GM20000 (cell line): ENCODE data around the gene FBXO24.

ENCODE experiments used
- DNase-seq: peaks from one replicate; pipeline ENCODE4 v3.0.0; 2012; ENCODE audit warnings: low spot score
- CTCF ChIP-seq: IDR thresholded peaks from 2 replicates; pipeline ENCODE4 v1.5.1; 2012; ENCODE audit warnings: mild to moderate bottlenecking, control low read depth; ENCODE audit errors: extremely low read depth, missing control alignments

The FBXO24 gene

GRCh38 chr7:100621554-100621953 is 35.4 kb downstream of the FBXO24 start:
- DNase-seq: no peak
- no peak for TF ChIP-seq CTCF

DNA sequence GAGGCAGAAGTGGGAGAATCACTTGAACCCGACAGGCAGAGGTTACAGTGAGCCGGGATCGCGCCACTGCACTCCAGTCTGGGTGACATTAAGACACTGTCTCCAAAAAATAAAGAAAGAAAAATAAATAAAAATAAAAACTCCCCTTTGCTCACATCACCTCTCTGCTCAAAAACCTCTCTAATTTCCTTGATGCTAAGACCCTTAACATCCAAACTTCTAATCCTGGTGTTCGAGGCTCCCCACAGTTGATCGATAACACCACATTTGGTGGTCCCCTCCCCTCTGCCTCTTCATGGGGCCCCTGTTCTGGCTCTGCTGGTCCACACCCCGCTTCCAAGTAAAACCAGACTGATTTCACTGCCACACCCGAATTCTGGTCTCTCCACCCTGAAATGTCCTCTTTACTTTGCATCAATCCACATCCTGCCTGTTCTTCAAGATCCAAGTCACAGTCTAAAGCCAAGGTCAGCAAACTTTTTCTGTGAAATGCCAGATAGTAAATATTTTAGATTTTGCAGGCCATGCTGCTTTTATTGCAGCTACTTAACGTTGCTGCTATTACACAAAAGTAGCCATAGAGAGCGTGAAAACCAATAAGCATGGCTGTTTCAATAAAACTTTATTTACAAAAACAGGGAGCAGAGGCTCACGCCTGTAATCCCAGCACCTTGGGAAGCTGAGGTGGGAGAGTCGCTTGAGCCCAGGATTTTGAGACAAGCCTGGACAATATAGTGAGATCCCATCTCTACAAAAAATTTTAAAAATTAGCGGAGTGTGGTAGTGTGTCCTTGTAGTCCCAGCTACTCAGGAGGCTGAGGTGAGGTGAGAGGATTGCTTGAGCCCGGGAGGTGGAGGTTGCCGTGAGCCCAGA is 38.1 kb downstream of the FBXO24 start:
- DNase-seq: no peak
- TF ChIP-seq CTCF: no peak

- no peak for DNase-seq
- TF ChIP-seq CTCF: no peak
Observed at GRCh38 chr7:100626055-100626454, 39.9 kb downstream of the FBXO24 start.

DNA sequence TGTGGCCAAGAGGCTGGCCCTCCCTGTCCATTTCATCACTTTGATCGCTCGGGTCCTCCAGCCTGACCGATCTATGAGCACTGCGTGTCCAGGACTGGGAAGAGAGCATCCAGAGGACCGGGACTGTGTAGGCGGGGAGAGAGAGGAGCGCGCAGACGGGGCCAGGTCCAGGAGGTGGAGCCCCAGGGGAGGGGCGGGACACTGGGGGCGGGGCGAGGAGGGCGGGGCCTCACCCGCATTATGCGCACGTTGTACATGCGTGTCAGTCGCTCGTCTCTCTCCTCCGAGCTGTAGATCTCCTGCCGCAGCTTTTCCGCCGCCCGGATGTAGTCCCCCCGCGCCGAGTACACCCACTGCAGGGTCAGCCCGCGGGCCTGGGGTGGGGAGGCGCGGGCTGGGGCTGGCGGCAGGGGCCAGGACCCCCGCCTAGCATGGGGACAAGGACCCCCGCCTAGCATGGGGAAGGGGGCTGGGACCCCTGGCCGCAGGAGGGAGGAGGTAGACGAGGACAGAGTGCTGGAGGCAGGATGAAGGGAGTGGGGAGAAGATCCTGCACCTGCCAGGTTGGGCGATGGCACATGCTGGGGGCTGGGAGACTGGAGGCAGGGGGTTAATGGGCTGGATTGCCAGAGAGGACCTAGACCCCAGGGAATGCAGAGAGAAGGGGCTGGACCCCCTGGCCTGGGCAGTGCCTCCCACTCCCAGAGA is 40.6 kb downstream of the FBXO24 start:
- DNase-seq: peak; percentile 98
- no peak for TF ChIP-seq CTCF

GRCh38 chr7:100627238-100627549 is 41.1 kb downstream of the FBXO24 start:
- TF ChIP-seq CTCF: no peak
- DNase-seq: no peak

DNA sequence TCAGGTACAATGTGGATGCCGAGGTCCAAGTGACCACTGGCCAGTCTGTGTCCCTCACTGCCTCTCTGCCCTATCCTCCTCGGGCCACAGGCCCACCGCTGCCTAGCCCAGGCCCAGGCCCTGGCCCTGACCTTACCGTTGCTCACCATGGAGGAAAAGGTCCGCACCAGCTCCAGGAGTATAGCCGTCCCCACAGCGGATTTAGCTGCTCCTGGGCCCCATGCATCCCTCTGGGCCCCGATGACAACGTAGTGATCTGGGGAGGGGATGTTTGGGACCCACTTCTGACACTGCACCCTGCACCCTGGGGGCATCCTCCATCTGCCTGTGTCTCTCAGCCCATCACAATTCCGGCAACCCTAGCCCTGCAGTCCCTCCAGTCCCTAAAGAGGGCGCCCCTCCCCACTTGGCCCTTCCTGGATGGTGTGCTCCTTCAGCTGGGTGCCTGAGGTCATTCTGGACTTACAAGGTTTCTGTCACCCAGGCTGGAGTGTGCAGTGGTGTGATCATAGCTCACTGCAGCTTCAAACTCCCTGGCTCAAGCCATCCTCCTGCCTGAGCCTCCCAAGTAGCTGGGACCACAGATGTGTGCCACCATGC is 43.1 kb downstream of the FBXO24 start:
- peak; percentile 71 for DNase-seq

More for the DNA sequence above, 43.1 kb downstream of the FBXO24 start:
- TF ChIP-seq CTCF: peak; percentile 20
